ENCODE results near the gene RFNG. TPM values are rescaled to one million over a fixed set of nuclear protein-coding genes. Genes with fewer than 3 reads are reported as not detected.

The RFNG gene
- total and polyA plus RNA-seq, 10 of the 15 experiments (the other 5 are each of a cell fraction or from before 2014, with no cell fraction given): 0.10 to 19.6 (median 6.2) TPM

DNA sequence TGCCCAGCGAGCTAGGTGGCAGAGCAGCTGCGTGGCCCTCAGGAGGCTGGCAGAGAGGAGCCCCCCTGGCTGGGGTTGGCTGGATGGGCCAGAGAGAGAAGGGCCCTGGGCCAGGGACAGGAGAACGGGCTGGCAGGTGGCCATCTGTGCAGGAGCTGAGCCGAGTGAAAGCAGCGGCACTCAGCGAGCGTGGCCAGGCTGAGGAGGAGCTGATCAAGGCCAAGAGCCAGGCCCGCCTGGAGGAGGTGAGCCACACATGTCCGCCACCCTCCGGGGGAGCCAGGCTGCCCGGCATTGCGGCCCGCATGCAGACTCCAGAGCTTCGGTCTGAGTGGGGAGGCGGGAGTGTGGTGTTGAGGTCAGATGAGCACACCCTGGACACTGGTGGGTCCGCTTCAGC is 22.2 kb downstream of the RFNG start:
- ATAC-seq: no peak
- intact Hi-C loops (cut with micrococcal nuclease; ENCODE audit: unreplicated experiment): no loop called here

More for the DNA sequence above, 22.2 kb downstream of the RFNG start:
- ChIA-PET SMC1A (ENCODE audit: uncharacterized antibody, unreplicated experiment) (interaction anchor here (2.5 kb wide), 1 partner anchor 125 kb away, joined by 13 read pairs; no protein-coding TSS in a partner anchor), CTCF (interaction anchor here (0.5 to 2.3 kb wide), 9 partner anchors 9 to 385 kb away, joined by 3 to 19 read pairs (median 4); no protein-coding TSS in a partner anchor), RAD21 (ENCODE audit: unreplicated experiment) (interaction anchor here (1.2 to 1.5 kb wide), 5 partner anchors 77 to 321 kb away, joined by 3 to 4 read pairs (median 4); no protein-coding TSS in a partner anchor), POLR2A (interaction anchor here (1.1 to 1.3 kb wide), 2 partner anchors 21 to 69 kb away, joined by 3 read pairs; no protein-coding TSS in a partner anchor)
- H2AFZ ChIP-seq (ENCODE audit: control insufficient read depth, low read depth, low read length): no peak overlapping the region
- in situ Hi-C loops (cut with MboI): no loop called here
- DNase-seq (ENCODE audit: low read depth, low spot score): no peak
- H3K4me1 ChIP-seq (ENCODE audit: control insufficient read depth, insufficient read depth, low read length): peaks cover 3% of the 10 kb centered on the region; the same call in 1 of the 2 replicates
- no peaks in the 10 kb centered on the region; a peak in 1 of 4 replicates for H3K36me3 ChIP-seq (ENCODE audit: control insufficient read depth in 2 of 2, insufficient read depth in 2 of 2, low read length in 1 of 2)
- TF ChIP-seq, protein P1, sequence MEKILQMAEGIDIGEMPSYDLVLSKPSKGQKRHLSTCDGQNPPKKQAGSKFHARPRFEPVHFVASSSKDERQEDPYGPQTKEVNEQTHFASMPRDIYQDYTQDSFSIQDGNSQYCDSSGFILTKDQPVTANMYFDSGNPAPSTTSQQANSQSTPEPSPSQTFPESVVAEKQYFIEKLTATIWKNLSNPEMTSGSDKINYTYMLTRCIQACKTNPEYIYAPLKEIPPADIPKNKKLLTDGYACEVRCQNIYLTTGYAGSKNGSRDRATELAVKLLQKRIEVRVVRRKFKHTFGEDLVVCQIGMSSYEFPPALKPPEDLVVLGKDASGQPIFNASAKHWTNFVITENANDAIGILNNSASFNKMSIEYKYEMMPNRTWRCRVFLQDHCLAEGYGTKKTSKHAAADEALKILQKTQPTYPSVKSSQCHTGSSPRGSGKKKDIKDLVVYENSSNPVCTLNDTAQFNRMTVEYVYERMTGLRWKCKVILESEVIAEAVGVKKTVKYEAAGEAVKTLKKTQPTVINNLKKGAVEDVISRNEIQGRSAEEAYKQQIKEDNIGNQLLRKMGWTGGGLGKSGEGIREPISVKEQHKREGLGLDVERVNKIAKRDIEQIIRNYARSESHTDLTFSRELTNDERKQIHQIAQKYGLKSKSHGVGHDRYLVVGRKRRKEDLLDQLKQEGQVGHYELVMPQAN (conservative IDR thresholded peaks at IDR 0.05): no peak
- TF ChIP-seq TCF12 (IDR thresholded peaks at IDR 0.05; ENCODE audit: low read depth, low read length) (no peak), CBX3 (IDR thresholded peaks at IDR 0.05; ENCODE audit: borderline replicate concordance, low read depth) (no peak), ZNF207 (IDR thresholded peaks at IDR 0.05; ENCODE audit: borderline replicate concordance) (no peak), ZZZ3 (IDR thresholded peaks at IDR 0.05; ENCODE audit: control insufficient read depth, insufficient read length, low read depth) (no peak), SMC3 (IDR thresholded peaks at IDR 0.05; ENCODE audit: borderline replicate concordance, low read length) (no peak), TBL1XR1 (IDR thresholded peaks at IDR 0.05; ENCODE audit: low read depth, low read length) (no peak), CBX5 (IDR thresholded peaks at IDR 0.05; ENCODE audit: low read depth) (no peak), RAD21 (IDR thresholded peaks at IDR 0.05; ENCODE audit: insufficient read depth, low read depth, low read length) (no peak), ZBED1 (IDR thresholded peaks at IDR 0.05; ENCODE audit: borderline replicate concordance) (no peak), CHD2 (IDR thresholded peaks at IDR 0.05; ENCODE audit: borderline replicate concordance, low read depth, low read length) (no peak), RFX5 (IDR thresholded peaks at IDR 0.05; ENCODE audit: low read depth, low read length) (no peak)
- TF ChIP-seq, protein P2, sequence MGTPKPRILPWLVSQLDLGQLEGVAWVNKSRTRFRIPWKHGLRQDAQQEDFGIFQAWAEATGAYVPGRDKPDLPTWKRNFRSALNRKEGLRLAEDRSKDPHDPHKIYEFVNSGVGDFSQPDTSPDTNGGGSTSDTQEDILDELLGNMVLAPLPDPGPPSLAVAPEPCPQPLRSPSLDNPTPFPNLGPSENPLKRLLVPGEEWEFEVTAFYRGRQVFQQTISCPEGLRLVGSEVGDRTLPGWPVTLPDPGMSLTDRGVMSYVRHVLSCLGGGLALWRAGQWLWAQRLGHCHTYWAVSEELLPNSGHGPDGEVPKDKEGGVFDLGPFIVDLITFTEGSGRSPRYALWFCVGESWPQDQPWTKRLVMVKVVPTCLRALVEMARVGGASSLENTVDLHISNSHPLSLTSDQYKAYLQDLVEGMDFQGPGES (IDR thresholded peaks at IDR 0.05): no peak
- TF ChIP-seq, protein P3, sequence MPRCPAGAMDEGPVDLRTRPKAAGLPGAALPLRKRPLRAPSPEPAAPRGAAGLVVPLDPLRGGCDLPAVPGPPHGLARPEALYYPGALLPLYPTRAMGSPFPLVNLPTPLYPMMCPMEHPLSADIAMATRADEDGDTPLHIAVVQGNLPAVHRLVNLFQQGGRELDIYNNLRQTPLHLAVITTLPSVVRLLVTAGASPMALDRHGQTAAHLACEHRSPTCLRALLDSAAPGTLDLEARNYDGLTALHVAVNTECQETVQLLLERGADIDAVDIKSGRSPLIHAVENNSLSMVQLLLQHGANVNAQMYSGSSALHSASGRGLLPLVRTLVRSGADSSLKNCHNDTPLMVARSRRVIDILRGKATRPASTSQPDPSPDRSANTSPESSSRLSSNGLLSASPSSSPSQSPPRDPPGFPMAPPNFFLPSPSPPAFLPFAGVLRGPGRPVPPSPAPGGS (IDR thresholded peaks at IDR 0.05; ENCODE audit: borderline replicate concordance, insufficient read depth, low read depth, low read length, poor library complexity, severe bottlenecking): no peak
- no peaks in the 10 kb centered on the region for H3K79me2 ChIP-seq (ENCODE audit: control insufficient read depth, insufficient read depth, low read length)
- H3K27ac ChIP-seq (ENCODE audit: control insufficient read depth, insufficient read depth): no peak overlapping the region
- WGBS (ENCODE audit: insufficient coverage, insufficient replicate concordance, low lambda C conversion rate, missing lambda C conversion rate): 92% methylated on average over 16 of the region's 16 CpGs
- no peak for FAIRE-seq
- BruUV-seq (replicated peaks): no TSS peak
- no peak overlapping the region for H3K4me2 ChIP-seq (ENCODE audit: control insufficient read depth, insufficient read depth)
- H4K20me1 ChIP-seq (ENCODE audit: control insufficient read depth, insufficient read depth): no peaks in the 10 kb centered on the region
- H3K27me3 ChIP-seq (replicated peaks in 1 of 2; ENCODE audit: control insufficient read depth in 2 of 2, insufficient read depth in 2 of 2, low read length in 1 of 2): no peaks in the 10 kb centered on the region
- H3K9ac ChIP-seq (ENCODE audit: control insufficient read depth, insufficient read depth, low read length): no peak overlapping the region
- no peaks in the 10 kb centered on the region for H3K9me3 ChIP-seq (replicated peaks; ENCODE audit: control insufficient read depth, insufficient read depth, low read length)
- no peak overlapping the region for H3K4me3 ChIP-seq
